H1 (cell line): Measurements from ENCODE around the gene SEMA3A. TPM values are rescaled to one million over a fixed set of nuclear protein-coding genes. Genes with fewer than 3 reads are reported as not detected.

Experiments used
- CTCF ChIA-PET: fragments of 300-600 bp; sonication (Branson Sonifier 250); formaldehyde crosslinking; loops from one replicate; lab custom pipeline; 2021; ENCODE audit not compliant: partially characterized antibody; lab: Charles Lee
- POLR2A ChIA-PET: fragments of 300-600 bp; sonication (Branson Sonifier 250); formaldehyde crosslinking; loops from one replicate; lab custom pipeline; 2021; ENCODE audit warnings: inconsistent platforms; ENCODE audit not compliant: partially characterized antibody; lab: Charles Lee
- DNase-seq, 2 experiments: peaks; one replicate each; pipeline versions ENCODE4 v3.0.0 to v3.0.0-alpha.2; 2010 to 2022; ENCODE audit warnings: low spot score in 2 of 2, low read depth in 1 of 2, mixed read lengths in 1 of 2
- FAIRE-seq: peaks from 2 replicates; lab custom pipeline; 2011; peaks lifted over from hg19 to GRCh38; lab: Jason Lieb, UNC
- H2AFZ ChIP-seq: 2 replicates; pipeline ENCODE4 v1.8.1; 2012; ENCODE audit warnings: low read length, inconsistent platforms
- H2AK5ac ChIP-seq: 2 replicates; pipeline ENCODE4 v1.6.1; 2013; ENCODE audit warnings: low read depth, low read length
- H2BK120ac ChIP-seq: replicated peaks from 2 replicates; pipeline ENCODE3; 2013; ENCODE audit warnings: low read depth, low read length, inconsistent platforms
- H2BK12ac ChIP-seq: 2 replicates; pipeline ENCODE4 v1.6.1; 2013; ENCODE audit warnings: low read depth, low read length
- H2BK15ac ChIP-seq: 2 replicates; pipeline ENCODE4 v1.6.1; 2013; ENCODE audit warnings: low read length
- H2BK20ac ChIP-seq: 2 replicates; pipeline ENCODE4 v1.6.1; 2013; ENCODE audit warnings: low read length
- H2BK5ac ChIP-seq: 2 replicates; pipeline ENCODE4 v1.6.1; 2013; ENCODE audit warnings: low read depth, low read length
- H3K14ac ChIP-seq: 2 replicates; pipeline ENCODE4 v1.6.1; 2013; ENCODE audit warnings: inconsistent platforms; ENCODE audit not compliant: insufficient read length
- H3K18ac ChIP-seq: 2 replicates; pipeline ENCODE4 v1.6.1; 2013; ENCODE audit warnings: low read length; ENCODE audit errors: extremely low read depth
- H3K23ac ChIP-seq: 2 replicates; pipeline ENCODE4 v1.6.1; 2013; ENCODE audit warnings: inconsistent platforms; ENCODE audit not compliant: insufficient read length
- H3K23me2 ChIP-seq: 2 replicates; pipeline ENCODE4 v1.6.1; 2013; ENCODE audit warnings: low read depth, low read length
- H3K27ac ChIP-seq: 2 replicates; pipeline ENCODE4 v1.6.1; 2011; ENCODE audit warnings: low read depth, low read length, inconsistent platforms
- H3K27me3 ChIP-seq, 4 experiments: replicated peaks in 1 of 4; 1 replicate in 1 of 4; 2 replicates in 3 of 4; pipeline versions ENCODE4 v1.6.1 to v1.8.1; 2011 to 2013; ENCODE audit warnings: low read length in 3 of 4, mild to moderate bottlenecking in 3 of 4, inconsistent platforms in 2 of 4, mixed read lengths in 2 of 4, moderate library complexity in 1 of 4; ENCODE audit not compliant: control insufficient read depth in 3 of 4, insufficient read depth in 3 of 4; ENCODE audit errors: extremely low read depth in 1 of 4
- H3K36me3 ChIP-seq, 4 experiments: 2 replicates each; pipeline versions ENCODE4 v1.6.1 to v1.8.1; 2011 to 2013; ENCODE audit warnings: mild to moderate bottlenecking in 4 of 4, low read length in 3 of 4, moderate library complexity in 2 of 4, control low read depth in 1 of 4, inconsistent platforms in 1 of 4; ENCODE audit not compliant: insufficient read depth in 4 of 4, control insufficient read depth in 2 of 4
- H3K4ac ChIP-seq: replicated peaks from 2 replicates; pipeline ENCODE3; 2013; ENCODE audit warnings: low read length, low read depth, mixed read lengths, inconsistent platforms; ENCODE audit not compliant: insufficient read length
- H3K4me1 ChIP-seq, 4 experiments: replicated peaks in 1 of 4; 1 replicate in 1 of 4; 2 replicates in 3 of 4; pipeline versions ENCODE4 v1.6.1 to v1.8.1; 2011 to 2013; ENCODE audit warnings: low read length in 3 of 4, inconsistent platforms in 2 of 4, mixed read lengths in 1 of 4; ENCODE audit not compliant: insufficient read depth in 4 of 4, control insufficient read depth in 3 of 4
- H3K4me2 ChIP-seq, 2 experiments: 2 replicates each; pipeline versions ENCODE4 v1.6.1 to v1.8.1; 2011 to 2013; ENCODE audit warnings: low read depth in 2 of 2, low read length in 2 of 2, control low read depth in 1 of 2, inconsistent platforms in 1 of 2, mild to moderate bottlenecking in 1 of 2; ENCODE audit not compliant: insufficient read depth in 1 of 2
- H3K4me3 ChIP-seq, 4 experiments: fragments of 200-600, 300-600 bp in 1 of 4; sonication (generic), shearing (Covaris generic), sonication (Bioruptor Twin) in 1 of 4; 2 replicates each; pipeline versions ENCODE4 v1.5.1 to v1.8.1; 2011 to 2016; ENCODE audit warnings: low read length in 4 of 4, low read depth in 3 of 4, control low read depth in 2 of 4, inconsistent platforms in 2 of 4, mild to moderate bottlenecking in 2 of 4, mixed read lengths in 1 of 4, moderate library complexity in 1 of 4; ENCODE audit not compliant: insufficient read depth in 2 of 4; ENCODE audit errors: extremely low read depth in 1 of 4
- H3K56ac ChIP-seq: replicated peaks from 2 replicates; pipeline ENCODE3; 2013; ENCODE audit warnings: low read depth, mild to moderate bottlenecking, mixed read lengths, low read length, inconsistent platforms; ENCODE audit not compliant: insufficient read length
- H3K79me1 ChIP-seq: 2 replicates; pipeline ENCODE4 v1.6.1; 2013; ENCODE audit warnings: low read depth, low read length, control low read depth
- H3K79me2 ChIP-seq, 2 experiments: 2 replicates each; pipeline versions ENCODE4 v1.6.1 to v1.8.1; 2012 to 2013; ENCODE audit warnings: low read length in 2 of 2, mild to moderate bottlenecking in 2 of 2, inconsistent platforms in 1 of 2; ENCODE audit not compliant: insufficient read depth in 2 of 2, control insufficient read depth in 1 of 2
- H3K9ac ChIP-seq, 4 experiments: replicated peaks in 1 of 4; 1 replicate in 1 of 4; 2 replicates in 3 of 4; pipeline versions ENCODE4 v1.6.1 to v1.8.1; 2011 to 2013; ENCODE audit warnings: low read depth in 3 of 4, low read length in 3 of 4, control low read depth in 2 of 4, mild to moderate bottlenecking in 2 of 4, moderate library complexity in 2 of 4, inconsistent platforms in 1 of 4; ENCODE audit errors: extremely low read depth in 1 of 4
- H3K9me3 ChIP-seq, 2 experiments: 2 replicates each; pipeline versions ENCODE4 v1.6.1 to v1.8.1; 2012 to 2013; ENCODE audit warnings: mild to moderate bottlenecking in 2 of 2, moderate library complexity in 2 of 2, control low read depth in 1 of 2, inconsistent platforms in 1 of 2, low read depth in 1 of 2, low read length in 1 of 2, mixed read lengths in 1 of 2; ENCODE audit not compliant: insufficient read depth in 2 of 2
- H4K20me1 ChIP-seq, 2 experiments: replicated peaks in 1 of 2; 2 replicates each; pipeline versions ENCODE3 to v1.8.1; 2011 to 2013; ENCODE audit warnings: inconsistent platforms in 2 of 2, low read length in 2 of 2, mild to moderate bottlenecking in 1 of 2; ENCODE audit not compliant: insufficient read depth in 2 of 2, control insufficient read depth in 1 of 2
- H4K5ac ChIP-seq: 2 replicates; pipeline ENCODE4 v1.6.1; 2013; ENCODE audit warnings: low read length, low read depth, mixed read lengths, inconsistent platforms; ENCODE audit not compliant: insufficient read length
- H4K8ac ChIP-seq: 2 replicates; pipeline ENCODE4 v1.8.0; 2013; ENCODE audit warnings: mild to moderate bottlenecking, moderate library complexity, low read length, inconsistent platforms; ENCODE audit not compliant: insufficient read depth; ENCODE audit errors: extremely low read depth
- H4K91ac ChIP-seq: replicated peaks from 2 replicates; pipeline ENCODE3; 2013; ENCODE audit warnings: low read length, mixed read lengths, inconsistent platforms; ENCODE audit not compliant: insufficient read length
- ATF3 ChIP-seq: IDR thresholded peaks from 2 replicates; pipeline ENCODE4 v1.6.1; 2011; ENCODE audit warnings: low read depth, mild to moderate bottlenecking, low read length; ENCODE audit not compliant: insufficient read depth
- CREB1 ChIP-seq: IDR thresholded peaks from 2 replicates; pipeline ENCODE4 v1.6.1; 2012; ENCODE audit warnings: inconsistent platforms
- CTBP2 ChIP-seq: IDR thresholded peaks from 2 replicates; pipeline ENCODE4 v1.7.0; 2011; ENCODE audit warnings: borderline replicate concordance, mild to moderate bottlenecking, moderate library complexity, mixed read lengths, low read length; ENCODE audit not compliant: insufficient read depth, insufficient read length
- NANOG ChIP-seq: IDR thresholded peaks from 2 replicates; pipeline ENCODE4 v1.6.1; 2011; ENCODE audit warnings: low read length, low read depth, mild to moderate bottlenecking, inconsistent platforms; ENCODE audit not compliant: insufficient read depth, poor library complexity, severe bottlenecking
- SP1 ChIP-seq: IDR thresholded peaks from 2 replicates; pipeline ENCODE4 v1.6.1; 2011; ENCODE audit warnings: low read depth, low read length
- ZNF274 ChIP-seq: IDR thresholded peaks from 2 replicates; pipeline ENCODE4 v1.7.0; 2012; ENCODE audit warnings: low read length, borderline replicate concordance; ENCODE audit errors: extremely low read depth
- WGBS, 2 experiments: shearing (Covaris generic) in 1 of 2; methylation state at CpG; one replicate each; pipeline versions ENCODE4 v1.1.6 to v1.1.7; 2013 to 2015; ENCODE audit warnings: low lambda C conversion rate in 2 of 2, mixed read lengths in 2 of 2, inconsistent platforms in 1 of 2, low coverage in 1 of 2, missing lambda C conversion rate in 1 of 2; ENCODE audit not compliant: insufficient replicate concordance in 2 of 2, insufficient coverage in 1 of 2, insufficient read length in 1 of 2; ENCODE audit errors: extremely low coverage in 1 of 2, missing lambda C conversion rate in 1 of 2; 5-methylcytosine and 5-hydroxymethylcytosine counted together
- polyA plus RNA-seq, 7 experiments: library from polyadenylated mRNA; depleted of rRNA in 3 of 7; stranded (reverse) in 5 of 7; unstranded in 2 of 7; fragments of >200 nt in 5 of 7; fragments of 200-250 nt in 2 of 7; gene quantifications; 1 replicate in 5 of 7; 2 replicates in 1 of 7; 4 replicates in 1 of 7; pipeline versions ENCODE4 v1.2.1 to v1.2.3, GENCODE V29; 2011 to 2013; ENCODE audit warnings: missing spikeins in 2 of 7, mixed read lengths in 2 of 7
- total RNA-seq: library from RNA; stranded (reverse); fragmentation: NEBNext Ultra II Directional; extraction: Animal tissue kit (Norgen Biotek cat#: 25700); gene quantifications from 2 replicates; pipeline ENCODE4 v1.2.1, GENCODE V29; 2021
- TF ChIP-seq, protein P1 (sequence below), 3 experiments: IDR thresholded peaks; 1 replicate in 2 of 3; 2 replicates in 1 of 3; pipeline versions ENCODE4 v1.5.1 to v1.6.1; 2011; ENCODE audit warnings: low read length in 3 of 3, mild to moderate bottlenecking in 3 of 3, inconsistent platforms in 2 of 3, low read depth in 1 of 3, moderate library complexity in 1 of 3; ENCODE audit not compliant: insufficient read depth in 1 of 3; ENCODE audit errors: control extremely low read depth in 1 of 3

The SEMA3A gene
- total and polyA plus RNA-seq, 2 of the 8 experiments (the other 6 are each of a cell fraction or from before 2014, with no cell fraction given): 8.1 to 45.9 TPM

GRCh38 chr7:83996879-83997278 is 197.7 kb downstream of the SEMA3A start:
- Histone ChIP-seq H3K27me3 (peaks cover 0 to 1% (median 0%) of the 10 kb centered on the region in 4 experiments; a peak in 1 of 7 replicates), H3K23ac (no peak overlapping the region), H4K5ac (no peak overlapping the region), H3K79me1 (no peaks in the 10 kb centered on the region), H2BK12ac (no peak overlapping the region), H2AFZ (no peak overlapping the region), H4K8ac (no peak overlapping the region), H3K23me2 (no peaks in the 10 kb centered on the region), H3K4ac (no peak overlapping the region), H2AK5ac (no peak overlapping the region), H3K18ac (no peak overlapping the region), H4K20me1 (no peaks in the 10 kb centered on the region), H3K36me3 (peaks cover 0 to 7% (median 1%) of the 10 kb centered on the region in 4 experiments; a peak in 4 of 8 replicates), H3K79me2 (no peaks in the 10 kb centered on the region), H3K4me3 (no peak overlapping the region), H3K4me1 (no peaks in the 10 kb centered on the region; a peak in 1 of 7 replicates), H2BK5ac (no peak overlapping the region), H3K4me2 (no peak overlapping the region), H3K27ac (no peak overlapping the region), H4K91ac (no peak overlapping the region), H2BK120ac (no peak overlapping the region), H2BK15ac (no peak overlapping the region), H3K9ac (no peak overlapping the region), H2BK20ac (no peak overlapping the region), H3K56ac (no peak overlapping the region), H3K14ac (no peak overlapping the region), H3K9me3 (peaks cover 0 to 4% of the 10 kb centered on the region in 2 experiments; a peak in 1 of 4 replicates)
- TF ChIP-seq ATF3 (no peak), NANOG (no peak), CTBP2 (no peak), CREB1 (no peak), SP1 (no peak), ZNF274 (no peak)
- TF ChIP-seq, protein P1, sequence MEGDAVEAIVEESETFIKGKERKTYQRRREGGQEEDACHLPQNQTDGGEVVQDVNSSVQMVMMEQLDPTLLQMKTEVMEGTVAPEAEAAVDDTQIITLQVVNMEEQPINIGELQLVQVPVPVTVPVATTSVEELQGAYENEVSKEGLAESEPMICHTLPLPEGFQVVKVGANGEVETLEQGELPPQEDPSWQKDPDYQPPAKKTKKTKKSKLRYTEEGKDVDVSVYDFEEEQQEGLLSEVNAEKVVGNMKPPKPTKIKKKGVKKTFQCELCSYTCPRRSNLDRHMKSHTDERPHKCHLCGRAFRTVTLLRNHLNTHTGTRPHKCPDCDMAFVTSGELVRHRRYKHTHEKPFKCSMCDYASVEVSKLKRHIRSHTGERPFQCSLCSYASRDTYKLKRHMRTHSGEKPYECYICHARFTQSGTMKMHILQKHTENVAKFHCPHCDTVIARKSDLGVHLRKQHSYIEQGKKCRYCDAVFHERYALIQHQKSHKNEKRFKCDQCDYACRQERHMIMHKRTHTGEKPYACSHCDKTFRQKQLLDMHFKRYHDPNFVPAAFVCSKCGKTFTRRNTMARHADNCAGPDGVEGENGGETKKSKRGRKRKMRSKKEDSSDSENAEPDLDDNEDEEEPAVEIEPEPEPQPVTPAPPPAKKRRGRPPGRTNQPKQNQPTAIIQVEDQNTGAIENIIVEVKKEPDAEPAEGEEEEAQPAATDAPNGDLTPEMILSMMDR (IDR thresholded peaks at IDR 0.05; ENCODE audit: control extremely low read depth in 1 of 3, insufficient read depth in 1 of 3, low read depth in 1 of 3, low read length in 3 of 3): no peak
- ChIA-PET CTCF (no interaction called here), POLR2A (no interaction called here)
- FAIRE-seq: no peak
- WGBS, 2 experiments: 0% methylated on average over 1 of the region's 1 CpG; no CpG with 5 or more reads in 1 of the 2 experiments
- DNase-seq: no peak
